ENCODE measurements around the gene EID3.
"Not testable (repeated sequence)": the region's sequence is repeated elsewhere in the genome, so short reads cannot be mapped to it uniquely, and the experiment has no call there.

Gene EID3

GRCh38 chr12:104303538-104304151 is at the start of gene EID3:
TSS of gene EID3 (plus strand) at chr12:104303739. CDS start at chr12:104303935, 196 bp downstream.
- Mint-ChIP-seq H3K27me3 (no peaks in the 10 kb centered on the region), H3K36me3 (ENCODE audit: low read depth) (peaks cover 61% of the 10 kb centered on the region), H3K4me3 (peak within 1 kb of the TSS; percentile 85), H3K27ac (peak within 1 kb of the TSS; percentile 92), H3K4me1 (ENCODE audit: low read depth) (peaks cover 57% of the 10 kb centered on the region), H3K9me3 (no peaks in the 10 kb centered on the region)

DNA sequence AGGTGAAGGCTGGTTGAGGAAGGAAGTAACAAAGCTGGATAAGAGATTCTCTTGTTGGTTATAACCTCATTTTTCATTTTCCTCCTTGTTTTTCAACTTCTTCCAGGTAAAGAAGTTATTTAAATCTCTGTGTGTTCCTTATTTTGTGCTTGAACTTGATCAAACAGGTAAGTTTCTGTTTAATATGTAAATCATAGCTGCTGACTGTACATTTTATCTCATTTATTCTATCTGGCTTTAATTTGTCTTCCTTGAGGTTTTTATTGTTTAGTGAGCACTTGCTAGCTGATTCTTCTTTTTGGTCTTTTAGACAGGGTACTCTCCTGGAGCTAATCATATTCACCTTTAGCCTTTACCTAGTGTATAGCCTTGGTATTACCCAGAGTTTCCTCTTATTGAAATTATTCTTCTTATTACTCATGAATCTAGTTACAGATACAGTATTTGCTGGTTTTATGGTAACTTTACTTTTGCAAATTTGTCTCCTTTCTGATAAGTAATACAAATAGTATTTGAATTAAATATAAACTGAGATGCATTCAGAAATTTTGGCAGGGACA is 45.5 kb upstream of the EID3 start:
- no peaks in the 10 kb centered on the region for H3K27me3 Mint-ChIP-seq
- no peak overlapping the region for H3K4me3 Mint-ChIP-seq
- H3K4me1 Mint-ChIP-seq (ENCODE audit: low read depth), result no peaks in the 10 kb centered on the region
- no peaks in the 10 kb centered on the region for H3K9me3 Mint-ChIP-seq
- H3K36me3 Mint-ChIP-seq (ENCODE audit: low read depth), result no peaks in the 10 kb centered on the region
- no peak overlapping the region for H3K27ac Mint-ChIP-seq

DNA sequence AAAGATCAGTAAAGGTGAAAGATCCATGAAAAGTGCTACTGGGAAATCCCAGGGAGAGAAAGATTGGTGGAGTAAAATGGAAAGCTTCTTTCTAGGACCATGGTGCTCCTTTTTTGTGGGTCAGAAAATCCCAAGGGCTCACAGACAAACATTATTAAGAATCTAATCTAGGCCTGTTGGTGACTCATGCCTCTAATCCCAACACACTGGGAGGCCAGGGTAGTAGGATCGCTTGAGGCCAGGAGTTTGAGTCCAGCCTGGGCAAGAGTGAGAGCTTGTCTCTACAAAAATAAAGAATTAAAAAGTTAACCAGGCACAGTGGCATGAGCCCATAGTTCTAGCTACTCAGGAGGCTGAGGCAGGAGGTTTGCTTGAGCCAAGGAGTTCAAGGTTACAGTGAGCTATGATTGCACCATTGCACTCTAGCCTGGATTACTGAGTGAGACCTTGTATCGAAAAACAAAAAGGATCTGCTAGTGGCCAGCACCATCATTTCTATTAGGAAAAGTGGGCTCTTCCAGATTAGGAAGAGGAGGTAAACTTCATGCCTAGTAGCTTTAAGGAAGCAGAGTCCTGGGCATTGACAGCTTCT is 45.0 kb upstream of the EID3 start:
- Mint-ChIP-seq H3K4me1 (ENCODE audit: low read depth) (no peaks in the 10 kb centered on the region), H3K9me3 (no peaks in the 10 kb centered on the region), H3K36me3 (ENCODE audit: low read depth) (no peaks in the 10 kb centered on the region), H3K4me3 (no peak overlapping the region), H3K27ac (no peak overlapping the region), H3K27me3 (no peaks in the 10 kb centered on the region)

- H3K27me3 Mint-ChIP-seq, result no peaks in the 10 kb centered on the region
- H3K4me3 Mint-ChIP-seq, result no peak overlapping the region
- H3K27ac Mint-ChIP-seq, result no peak overlapping the region
- no peaks in the 10 kb centered on the region for H3K9me3 Mint-ChIP-seq
- H3K36me3 Mint-ChIP-seq (ENCODE audit: low read depth), result no peaks in the 10 kb centered on the region
- no peaks in the 10 kb centered on the region for H3K4me1 Mint-ChIP-seq (ENCODE audit: low read depth)
Observed at GRCh38 chr12:104263026-104263425, 40.5 kb upstream of the EID3 start.

- Mint-ChIP-seq H3K4me1 (ENCODE audit: low read depth) (no peaks in the 10 kb centered on the region), H3K4me3 (no peak overlapping the region), H3K27me3 (no peaks in the 10 kb centered on the region), H3K27ac (no peak overlapping the region), H3K36me3 (ENCODE audit: low read depth) (no peaks in the 10 kb centered on the region), H3K9me3 (no peaks in the 10 kb centered on the region)
Observed at GRCh38 chr12:104263580-104264358, 39.8 kb upstream of the EID3 start.

DNA sequence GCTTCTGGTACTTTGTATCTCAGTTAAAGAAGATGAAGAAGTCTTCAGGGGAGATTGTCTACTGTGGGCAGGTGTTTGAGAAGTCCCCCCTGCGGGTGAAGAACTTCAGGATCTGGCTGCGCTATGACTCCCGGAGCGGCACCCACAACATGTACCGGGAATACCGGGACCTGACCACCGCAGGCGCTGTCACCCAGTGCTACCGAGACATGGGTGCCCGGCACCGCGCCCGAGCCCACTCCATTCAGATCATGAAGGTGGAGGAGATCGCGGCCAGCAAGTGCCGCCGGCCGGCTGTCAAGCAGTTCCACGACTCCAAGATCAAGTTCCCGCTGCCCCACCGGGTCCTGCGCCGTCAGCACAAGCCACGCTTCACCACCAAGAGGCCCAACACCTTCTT is 38.1 kb upstream of the EID3 start:
- H3K36me3 Mint-ChIP-seq (ENCODE audit: low read depth); H3K27ac Mint-ChIP-seq; H3K4me1 Mint-ChIP-seq (ENCODE audit: low read depth); H3K27me3 Mint-ChIP-seq; H3K4me3 Mint-ChIP-seq; H3K9me3 Mint-ChIP-seq: not testable (repeated sequence)

- peaks cover 8% of the 10 kb centered on the region for H3K4me1 Mint-ChIP-seq (ENCODE audit: low read depth)
- no peaks in the 10 kb centered on the region for H3K36me3 Mint-ChIP-seq (ENCODE audit: low read depth)
- H3K27me3 Mint-ChIP-seq, result no peaks in the 10 kb centered on the region
- H3K27ac Mint-ChIP-seq, result no peak overlapping the region
- no peaks in the 10 kb centered on the region for H3K9me3 Mint-ChIP-seq
- H3K4me3 Mint-ChIP-seq, result no peak overlapping the region
Observed at GRCh38 chr12:104272938-104273337, 30.6 kb upstream of the EID3 start.

DNA sequence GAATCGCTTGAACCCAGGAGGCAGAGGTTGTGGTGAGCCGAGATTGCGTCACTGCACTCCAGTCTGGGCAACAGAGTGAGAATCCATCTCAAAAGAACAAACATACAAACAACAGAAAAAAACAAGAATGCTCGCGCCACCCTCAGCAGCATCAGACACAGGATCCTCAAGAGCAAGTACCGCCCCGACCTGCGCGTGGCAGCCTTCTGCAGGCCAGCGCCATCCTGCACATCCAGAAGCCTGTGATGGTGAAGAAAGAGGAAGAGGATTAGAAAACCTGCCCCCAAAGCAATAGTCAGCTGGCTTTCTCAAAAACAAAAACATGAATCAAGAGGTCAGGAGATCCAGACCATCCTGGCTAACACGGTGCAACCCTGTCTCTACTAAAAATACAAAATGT is 30.0 kb upstream of the EID3 start:
- H3K27me3 Mint-ChIP-seq, result no peaks in the 10 kb centered on the region
- no peaks in the 10 kb centered on the region for H3K9me3 Mint-ChIP-seq
- no peak overlapping the region for H3K27ac Mint-ChIP-seq
- H3K4me1 Mint-ChIP-seq (ENCODE audit: low read depth), result peaks cover 8% of the 10 kb centered on the region
- H3K4me3 Mint-ChIP-seq, result no peak overlapping the region
- no peaks in the 10 kb centered on the region for H3K36me3 Mint-ChIP-seq (ENCODE audit: low read depth)

DNA sequence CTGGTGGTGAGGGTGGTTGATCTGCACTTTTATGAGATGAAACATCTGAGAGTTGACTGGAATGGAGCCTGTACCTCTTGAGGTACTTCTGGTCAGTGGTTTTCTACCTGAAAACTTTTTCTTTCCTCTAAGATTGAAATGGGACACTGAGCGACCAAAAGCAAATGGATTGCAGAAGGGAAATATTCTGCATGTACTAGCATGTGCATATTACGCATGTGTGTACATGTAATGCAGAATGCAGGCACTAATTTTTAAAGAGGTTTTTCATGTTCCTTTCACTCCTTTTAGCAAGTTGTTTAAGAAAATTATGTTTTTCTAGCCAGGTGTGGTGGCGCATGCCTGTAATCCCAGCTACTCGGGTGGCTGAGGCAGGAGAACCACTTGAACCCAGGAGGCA is 28.7 kb upstream of the EID3 start:
- H3K4me1 Mint-ChIP-seq (ENCODE audit: low read depth), result peaks cover 8% of the 10 kb centered on the region
- H3K9me3 Mint-ChIP-seq, result no peaks in the 10 kb centered on the region
- H3K36me3 Mint-ChIP-seq (ENCODE audit: low read depth), result no peaks in the 10 kb centered on the region
- no peak overlapping the region for H3K4me3 Mint-ChIP-seq
- H3K27ac Mint-ChIP-seq, result no peak overlapping the region
- H3K27me3 Mint-ChIP-seq, result peaks cover under 1% of the 10 kb centered on the region

DNA sequence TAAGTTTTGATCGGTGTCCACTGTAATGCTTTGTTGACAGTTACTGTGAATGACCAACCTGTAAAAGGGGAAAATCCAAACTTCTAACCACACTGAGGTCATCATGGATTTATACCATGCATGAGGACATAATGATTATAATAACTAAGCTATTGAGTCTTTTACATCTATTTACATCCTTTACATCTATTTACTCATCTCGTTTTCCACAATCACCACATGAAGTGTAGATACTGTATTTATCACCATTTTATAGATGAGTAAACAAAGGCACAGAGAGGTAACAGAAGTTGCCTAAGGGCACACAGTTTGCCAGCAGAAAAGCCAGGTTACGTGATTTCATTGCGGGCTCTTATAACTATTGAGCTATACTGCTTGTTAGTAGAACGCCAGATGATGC is 27.9 kb upstream of the EID3 start:
- Mint-ChIP-seq H3K36me3 (ENCODE audit: low read depth) (no peaks in the 10 kb centered on the region), H3K4me3 (no peak overlapping the region), H3K4me1 (ENCODE audit: low read depth) (peaks cover 15% of the 10 kb centered on the region), H3K27me3 (peaks cover 5% of the 10 kb centered on the region), H3K9me3 (no peaks in the 10 kb centered on the region), H3K27ac (no peak overlapping the region)

- no peaks in the 10 kb centered on the region for H3K36me3 Mint-ChIP-seq (ENCODE audit: low read depth)
- H3K27me3 Mint-ChIP-seq, result peaks cover 5% of the 10 kb centered on the region
- H3K4me3 Mint-ChIP-seq, result peak overlapping the region; percentile 35
- no peaks in the 10 kb centered on the region for H3K9me3 Mint-ChIP-seq
- no peak overlapping the region for H3K27ac Mint-ChIP-seq
- peaks cover 19% of the 10 kb centered on the region for H3K4me1 Mint-ChIP-seq (ENCODE audit: low read depth)
Observed at GRCh38 chr12:104276273-104277131, 27.0 kb upstream of the EID3 start.

GRCh38 chr12:104279164-104279563 is 24.4 kb upstream of the EID3 start:
- Mint-ChIP-seq H3K36me3 (ENCODE audit: low read depth) (no peaks in the 10 kb centered on the region), H3K4me1 (ENCODE audit: low read depth) (peaks cover 19% of the 10 kb centered on the region)

GRCh38 chr12:104280111-104280510 is 23.4 kb upstream of the EID3 start:
- Mint-ChIP-seq H3K27me3 (peaks cover 8% of the 10 kb centered on the region), H3K27ac (no peak overlapping the region), H3K4me3 (no peak overlapping the region), H3K4me1 (ENCODE audit: low read depth) (peaks cover 19% of the 10 kb centered on the region), H3K36me3 (ENCODE audit: low read depth) (no peaks in the 10 kb centered on the region), H3K9me3 (no peaks in the 10 kb centered on the region)

More at GRCh38 chr12:104279164-104279563, 24.4 kb upstream of the EID3 start:
- Mint-ChIP-seq H3K27me3 (peaks cover 8% of the 10 kb centered on the region), H3K9me3 (no peaks in the 10 kb centered on the region), H3K4me3 (no peak overlapping the region), H3K27ac (no peak overlapping the region)

- Mint-ChIP-seq H3K27me3 (peaks cover 8% of the 10 kb centered on the region), H3K36me3 (ENCODE audit: low read depth) (no peaks in the 10 kb centered on the region), H3K4me1 (ENCODE audit: low read depth) (peaks cover 21% of the 10 kb centered on the region), H3K27ac (no peak overlapping the region), H3K9me3 (no peaks in the 10 kb centered on the region), H3K4me3 (no peak overlapping the region)
Observed at GRCh38 chr12:104280717-104281458, 22.7 kb upstream of the EID3 start.
